ENCODE results near the gene DRICH1. TPM values are rescaled to one million over a fixed set of nuclear protein-coding genes. Genes with fewer than 3 reads are reported as not detected.
"Not testable (repeated sequence)": the region's sequence is repeated elsewhere in the genome, so short reads cannot be mapped to it uniquely, and the experiment has no call there.

The DRICH1 gene
- total RNA-seq (0.48 TPM in 1 of 2 replicates, not detected in the other), polyA plus RNA-seq (0.43 TPM in 1 of 2 replicates, not detected in the other)

GRCh38 chr22:23632178-23632577, at the start of gene DRICH1:
Gene DRICH1 (minus strand): TSS chr22:23632321. CDS start chr22:23632023, 298 bp downstream.
- H3K4me1 ChIP-seq (ENCODE audit: insufficient read depth), result no peaks in the 10 kb centered on the region
- H3K9me2 ChIP-seq (replicated peaks; ENCODE audit: insufficient read depth), result no peaks in the 10 kb centered on the region
- H3K27me3 ChIP-seq, result no peaks in the 10 kb centered on the region
- 65% methylated on average over 2 of the region's 2 CpGs for WGBS (ENCODE audit: low lambda C conversion rate, missing lambda C conversion rate)
- H2AFZ ChIP-seq, result no peak within 1 kb of the TSS
- no peak for DNase-seq (ENCODE audit: low spot score)
- no peaks in the 10 kb centered on the region for H3K79me2 ChIP-seq
- TF ChIP-seq CTCF (IDR thresholded peaks at IDR 0.05; ENCODE audit: poor library complexity) (no peak), EZH2 (IDR thresholded peaks at IDR 0.05; ENCODE audit: borderline replicate concordance) (no peak), EZH2phosphoT487 (IDR thresholded peaks at IDR 0.05; ENCODE audit: low read depth, severe bottlenecking, unreplicated experiment) (no peak)
- no peaks in the 10 kb centered on the region for H4K20me1 ChIP-seq (ENCODE audit: insufficient read depth, poor library complexity, severe bottlenecking)
- H3K4me2 ChIP-seq, result no peak within 1 kb of the TSS
- H3K4me3 ChIP-seq, result no peak within 1 kb of the TSS
- H3K9me3 ChIP-seq (ENCODE audit: low read depth), result no peaks in the 10 kb centered on the region
- H3K27ac ChIP-seq, result no peak within 1 kb of the TSS
- no peaks in the 10 kb centered on the region for H3K36me3 ChIP-seq (replicated peaks; ENCODE audit: insufficient read depth, low read depth)

- Histone ChIP-seq H3K27me3 (no peaks in the 10 kb centered on the region), H3K4me2 (no peak overlapping the region), H3K9me3 (ENCODE audit: low read depth) (no peaks in the 10 kb centered on the region), H4K20me1 (ENCODE audit: insufficient read depth, poor library complexity, severe bottlenecking) (no peaks in the 10 kb centered on the region), H3K79me2 (no peaks in the 10 kb centered on the region), H3K4me3 (no peak overlapping the region), H3K36me3 (replicated peaks; ENCODE audit: insufficient read depth, low read depth) (no peaks in the 10 kb centered on the region), H2AFZ (no peak overlapping the region), H3K9me2 (replicated peaks; ENCODE audit: insufficient read depth) (no peaks in the 10 kb centered on the region), H3K4me1 (ENCODE audit: insufficient read depth) (no peaks in the 10 kb centered on the region), H3K27ac (no peak overlapping the region)
- no peak for DNase-seq (ENCODE audit: low spot score)
- TF ChIP-seq EZH2phosphoT487 (IDR thresholded peaks at IDR 0.05; ENCODE audit: low read depth, severe bottlenecking, unreplicated experiment), result no peak
- 97% methylated on average over 5 of the region's 5 CpGs for WGBS (ENCODE audit: low lambda C conversion rate, missing lambda C conversion rate)
Measured at GRCh38 chr22:23681026-23681809, 49.1 kb upstream of the DRICH1 start.

DNA sequence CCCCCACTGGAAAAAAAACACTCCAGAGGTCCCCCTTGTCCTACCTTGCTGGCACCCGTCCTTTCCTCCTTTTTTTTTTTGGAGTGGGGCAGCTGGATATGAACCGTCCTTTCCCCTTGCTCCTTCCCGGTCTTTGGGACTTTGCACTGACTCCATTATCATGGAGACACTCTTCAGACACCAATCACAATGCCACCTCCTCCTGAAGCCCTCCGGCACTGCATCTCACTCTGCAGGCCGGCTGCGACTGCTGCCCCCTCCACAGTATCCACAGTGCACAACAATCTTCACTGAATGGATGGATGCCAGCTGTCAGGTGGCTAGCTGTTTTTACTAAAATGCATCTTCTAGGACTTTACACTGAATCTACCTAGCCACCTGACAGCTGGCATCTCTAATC, 46.0 kb upstream of the DRICH1 start:
- Histone ChIP-seq H2AFZ (no peak overlapping the region), H3K79me2 (no peaks in the 10 kb centered on the region), H3K9me2 (replicated peaks; ENCODE audit: insufficient read depth) (no peaks in the 10 kb centered on the region), H3K36me3 (replicated peaks; ENCODE audit: insufficient read depth, low read depth) (no peaks in the 10 kb centered on the region), H3K4me2 (no peak overlapping the region), H3K4me1 (ENCODE audit: insufficient read depth) (peaks cover 4% of the 10 kb centered on the region), H3K4me3 (no peak overlapping the region), H4K20me1 (ENCODE audit: insufficient read depth, poor library complexity, severe bottlenecking) (no peaks in the 10 kb centered on the region), H3K9me3 (ENCODE audit: low read depth) (no peaks in the 10 kb centered on the region), H3K27ac (no peak overlapping the region), H3K27me3 (no peaks in the 10 kb centered on the region)
- no peak for TF ChIP-seq EZH2 (IDR thresholded peaks at IDR 0.05; ENCODE audit: borderline replicate concordance)
- DNase-seq (ENCODE audit: low spot score), result no peak
- WGBS (ENCODE audit: low lambda C conversion rate, missing lambda C conversion rate), result 82% methylated on average over 5 of the region's 6 CpGs

- no peaks in the 10 kb centered on the region for H3K79me2 ChIP-seq
- no peak for TF ChIP-seq EZH2phosphoT487 (IDR thresholded peaks at IDR 0.05; ENCODE audit: low read depth, severe bottlenecking, unreplicated experiment)
- TF ChIP-seq EZH2 (IDR thresholded peaks at IDR 0.05; ENCODE audit: borderline replicate concordance), result no peak
- TF ChIP-seq CTCF (IDR thresholded peaks at IDR 0.05; ENCODE audit: poor library complexity), result no peak
- no peaks in the 10 kb centered on the region for H3K9me2 ChIP-seq (replicated peaks; ENCODE audit: insufficient read depth)
- H3K9me3 ChIP-seq (ENCODE audit: low read depth), result no peaks in the 10 kb centered on the region
- no peak for DNase-seq (ENCODE audit: low spot score)
- no peak overlapping the region for H3K27ac ChIP-seq
- H3K36me3 ChIP-seq (replicated peaks; ENCODE audit: insufficient read depth, low read depth), result no peaks in the 10 kb centered on the region
- H4K20me1 ChIP-seq (ENCODE audit: insufficient read depth, poor library complexity, severe bottlenecking), result no peaks in the 10 kb centered on the region
- 91% methylated on average over 6 of the region's 6 CpGs for WGBS (ENCODE audit: low lambda C conversion rate, missing lambda C conversion rate)
- H3K27me3 ChIP-seq, result no peaks in the 10 kb centered on the region
- no peak overlapping the region for H3K4me2 ChIP-seq
- peaks cover 4% of the 10 kb centered on the region for H3K4me1 ChIP-seq (ENCODE audit: insufficient read depth)
- no peak overlapping the region for H3K4me3 ChIP-seq
- no peak overlapping the region for H2AFZ ChIP-seq
Measured at GRCh38 chr22:23677701-23677995, 45.5 kb upstream of the DRICH1 start.

- not testable (repeated sequence) for H3K79me2 ChIP-seq; DNase-seq (ENCODE audit: low spot score); H4K20me1 ChIP-seq (ENCODE audit: insufficient read depth, poor library complexity, severe bottlenecking); H3K27me3 ChIP-seq; H3K27ac ChIP-seq; H3K4me1 ChIP-seq (ENCODE audit: insufficient read depth); H3K36me3 ChIP-seq (replicated peaks; ENCODE audit: insufficient read depth, low read depth); H3K9me3 ChIP-seq (ENCODE audit: low read depth); H2AFZ ChIP-seq; H3K4me3 ChIP-seq; H3K9me2 ChIP-seq (replicated peaks; ENCODE audit: insufficient read depth); H3K4me2 ChIP-seq
- WGBS (ENCODE audit: low lambda C conversion rate, missing lambda C conversion rate), result 97% methylated on average over 12 of the region's 12 CpGs
Measured at GRCh38 chr22:23676841-23677700, 45.0 kb upstream of the DRICH1 start.
